GM15510 (cell line): ENCODE data around the gene RTEL1.

ENCODE experiments used
- POLR2A ChIP-seq: IDR thresholded peaks from 3 replicates; pipeline ENCODE4 v1.6.1; 2011; ENCODE audit warnings: borderline replicate concordance; ENCODE audit not compliant: insufficient read length; ENCODE audit errors: extremely low read depth

RTEL1 gene

DNA sequence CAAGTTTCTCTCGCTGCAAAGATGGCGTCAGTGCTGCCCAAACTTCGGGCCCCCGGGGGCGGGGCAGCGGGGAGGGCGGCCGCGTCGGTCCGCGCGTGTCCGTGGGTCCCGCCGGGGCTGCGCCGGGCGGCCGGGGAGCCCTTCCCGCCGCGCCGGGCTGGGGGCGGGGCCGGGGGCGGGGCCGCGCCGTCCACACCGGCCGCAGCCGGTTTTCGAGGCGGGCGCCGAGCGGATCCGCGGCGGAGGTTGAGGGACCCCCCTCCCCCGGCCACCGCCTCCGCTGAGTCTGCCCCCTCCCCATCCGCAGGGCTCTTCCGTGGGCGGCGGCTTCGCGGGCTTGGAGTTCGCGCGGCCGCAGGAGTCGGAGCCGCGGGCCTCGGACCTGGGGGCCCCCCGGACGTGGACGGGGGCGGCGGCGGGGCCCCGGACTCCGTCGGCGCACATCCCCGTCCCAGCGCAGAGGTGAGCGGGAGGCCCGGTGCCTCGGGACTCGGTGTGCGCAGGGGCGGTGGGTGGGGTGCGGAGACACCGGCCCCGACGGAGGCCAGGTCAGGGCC lies 82.0 kb downstream of the RTEL1 start:
- no peak for TF ChIP-seq POLR2A

- no peak for TF ChIP-seq POLR2A
These were observed 82.7 kb downstream of the RTEL1 start for GRCh38 chr20:63740627-63741353.

DNA sequence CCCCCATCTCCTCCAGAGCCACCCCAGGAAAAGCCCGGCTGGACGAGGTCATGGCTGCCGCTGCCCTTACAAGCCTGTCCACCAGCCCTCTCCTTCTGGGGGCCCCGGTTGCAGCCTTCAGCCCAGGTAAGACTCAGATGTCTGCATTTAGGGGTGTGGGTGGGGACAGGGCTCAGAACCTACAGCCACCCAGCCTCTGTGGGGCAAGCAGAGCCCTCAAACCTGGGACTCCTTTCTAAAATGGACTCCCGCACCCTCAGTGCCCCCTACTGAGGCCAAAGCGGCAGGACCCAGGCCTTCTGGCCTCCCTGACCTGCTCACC lies 83.2 kb downstream of the RTEL1 start:
- no peak for TF ChIP-seq POLR2A

GRCh38 chr20:63741676-63742380 lies 83.7 kb downstream of the RTEL1 start:
- no peak for TF ChIP-seq POLR2A

DNA sequence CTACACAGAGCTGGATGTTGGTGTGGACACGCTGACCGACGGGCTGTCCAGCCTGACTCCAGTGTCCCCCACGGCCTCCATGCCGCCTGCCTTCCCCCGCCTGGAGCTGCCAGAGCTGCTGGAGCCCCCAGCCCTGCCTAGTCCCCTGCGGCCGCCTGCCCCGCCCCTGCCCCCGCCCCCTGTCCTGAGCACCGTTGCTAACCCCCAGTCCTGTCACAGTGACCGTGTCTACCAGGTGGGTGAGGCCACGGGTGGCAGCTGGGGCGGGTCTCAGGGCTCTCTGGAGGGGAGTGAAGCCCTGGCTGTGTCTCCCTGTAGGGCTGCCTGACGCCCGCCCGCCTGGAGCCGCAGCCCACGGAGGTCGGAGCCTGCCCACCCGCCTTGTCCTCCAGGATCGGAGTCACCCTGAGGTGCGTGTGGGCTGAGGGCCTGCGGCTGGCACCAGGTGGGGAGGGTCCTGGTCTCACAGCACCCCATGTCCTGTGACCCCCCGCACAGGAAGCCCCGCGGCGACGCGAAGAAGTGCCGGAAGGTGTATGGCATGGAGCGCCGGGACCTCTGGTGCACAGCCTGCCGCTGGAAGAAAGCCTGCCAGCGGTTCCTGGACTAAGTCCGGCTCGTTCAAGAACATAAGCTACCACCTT lies 84.4 kb downstream of the RTEL1 start:
- no peak for TF ChIP-seq POLR2A

- no peak for TF ChIP-seq POLR2A
These were observed 85.3 kb downstream of the RTEL1 start for GRCh38 chr20:63743210-63743970.

DNA sequence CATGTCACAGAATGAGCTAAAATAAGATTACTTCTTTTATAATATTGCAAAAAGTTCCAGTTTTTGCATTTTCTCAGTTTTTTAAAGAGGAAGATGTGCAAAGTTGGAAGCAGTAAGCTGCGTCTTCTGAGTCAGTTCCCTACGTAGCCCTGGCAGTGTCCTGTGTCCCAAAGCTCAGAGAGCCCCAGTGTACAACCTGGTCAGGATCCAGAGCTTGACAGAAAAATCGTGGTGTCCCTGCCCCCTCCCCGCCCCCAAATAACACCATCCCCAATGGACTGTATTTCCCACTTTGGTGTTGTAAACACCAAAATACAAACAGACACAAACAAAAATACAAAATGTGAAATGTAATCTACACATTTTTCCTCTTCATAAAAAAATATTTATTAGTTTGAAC lies 86.0 kb downstream of the RTEL1 start:
- no peak for TF ChIP-seq POLR2A

DNA sequence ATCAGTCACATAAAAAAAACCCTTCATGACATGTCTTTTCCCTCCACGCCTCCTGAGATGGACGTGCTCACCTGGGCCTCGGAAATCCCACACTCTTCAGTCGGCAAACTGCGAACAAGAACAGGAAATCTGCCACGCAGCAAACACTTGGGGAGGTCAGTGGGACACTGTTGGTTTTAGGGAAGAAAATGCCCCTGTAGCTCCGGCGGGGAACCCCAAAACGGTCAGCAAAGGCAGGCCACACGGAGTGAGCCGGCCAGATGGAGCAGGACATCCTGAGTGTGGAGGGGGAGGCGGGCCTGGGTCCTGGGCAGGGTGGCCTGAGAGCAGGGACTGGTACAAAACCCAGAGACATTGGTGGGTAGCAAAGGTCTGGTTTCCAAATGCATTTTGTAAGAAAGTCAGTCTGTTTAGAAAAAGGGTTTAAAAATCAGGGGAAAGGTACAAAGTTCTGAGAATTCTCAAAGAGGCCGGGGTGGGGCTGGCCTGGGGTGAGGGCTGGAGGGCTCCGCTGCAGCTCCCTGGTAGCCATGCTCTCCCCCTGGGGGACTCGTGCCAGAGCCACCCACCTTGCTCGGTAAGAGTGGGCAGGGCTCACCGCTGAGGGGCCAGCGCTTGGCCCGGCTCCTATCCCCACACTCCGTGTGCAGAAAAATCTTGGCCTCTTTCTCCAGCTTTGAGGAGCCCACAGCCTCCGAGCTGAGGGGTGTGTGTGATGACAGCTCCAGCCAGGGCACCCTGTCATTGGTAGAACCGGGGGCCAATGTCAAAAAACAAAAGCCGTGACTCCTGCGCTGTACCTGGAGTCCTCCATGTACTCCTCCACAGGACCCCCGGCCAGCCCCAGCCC lies 86.7 kb downstream of the RTEL1 start:
- no peak for TF ChIP-seq POLR2A

DNA sequence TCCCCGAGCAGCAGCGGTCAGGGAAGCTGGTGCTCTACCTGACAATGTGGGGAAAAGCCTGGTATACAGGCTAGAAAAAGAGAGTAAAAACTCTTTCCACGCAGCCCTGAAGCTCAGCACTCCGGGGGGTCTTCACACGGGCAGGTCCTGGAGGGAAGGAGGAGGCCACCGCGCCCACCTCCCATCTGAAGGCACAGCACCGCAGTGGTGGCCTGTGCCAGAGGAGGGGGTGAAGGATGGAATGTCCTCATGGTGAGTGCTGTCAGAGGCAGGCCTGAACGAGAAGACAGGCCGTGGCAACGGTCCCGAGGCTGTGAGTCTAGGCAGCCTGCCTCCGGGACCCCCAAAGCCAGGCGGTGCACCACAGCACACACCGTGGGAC lies 87.3 kb downstream of the RTEL1 start:
- no peak for TF ChIP-seq POLR2A
